ENCODE measurements around the gene KCNMA1. TPM values are rescaled to one million over a fixed set of nuclear protein-coding genes. Genes with fewer than 3 reads are reported as not detected.

Gene KCNMA1
- total and polyA plus RNA-seq, 10 of the 15 experiments (the other 5 are each of a cell fraction or from before 2014, with no cell fraction given), result 8.5 to 77.0 (median 21.3) TPM

GRCh38 chr10:77592510-77592909 lies 45.1 kb downstream of the KCNMA1 start:
- H3K9me3 ChIP-seq (replicated peaks; ENCODE audit: control insufficient read depth, insufficient read depth, low read length), result no peaks in the 10 kb centered on the region
- no peaks in the 10 kb centered on the region for H4K20me1 ChIP-seq (ENCODE audit: control insufficient read depth, insufficient read depth)
- DNase-seq (ENCODE audit: low read depth, low spot score), result no peak
- H3K27me3 ChIP-seq (replicated peaks in 1 of 2; ENCODE audit: control insufficient read depth in 2 of 2, insufficient read depth in 2 of 2, low read length in 1 of 2), result no peaks in the 10 kb centered on the region
- intact Hi-C loops (cut with micrococcal nuclease; ENCODE audit: unreplicated experiment), result no loop called here
- H3K79me2 ChIP-seq (ENCODE audit: control insufficient read depth, insufficient read depth, low read length), result no peaks in the 10 kb centered on the region
- ChIA-PET CTCF (no interaction called here), POLR2A (no interaction called here), RAD21 (ENCODE audit: unreplicated experiment) (no interaction called here), SMC1A (ENCODE audit: uncharacterized antibody, unreplicated experiment) (interaction anchor here (0.7 kb wide), 1 partner anchor 10 kb away, joined by 4 read pairs; no protein-coding TSS in a partner anchor)
- no peak overlapping the region for H3K9ac ChIP-seq (ENCODE audit: control insufficient read depth, insufficient read depth, low read length)
- no peaks in the 10 kb centered on the region for H3K4me1 ChIP-seq (ENCODE audit: control insufficient read depth, insufficient read depth, low read length)
- no peak for FAIRE-seq
- H2AFZ ChIP-seq (ENCODE audit: control insufficient read depth, low read depth, low read length), result no peak overlapping the region
- no peak overlapping the region for H3K4me3 ChIP-seq
- no peaks in the 10 kb centered on the region for H3K36me3 ChIP-seq (ENCODE audit: control insufficient read depth in 2 of 2, insufficient read depth in 2 of 2, low read length in 1 of 2)
- ATAC-seq, result no peak
- H3K27ac ChIP-seq (ENCODE audit: control insufficient read depth, insufficient read depth), result no peak overlapping the region
- in situ Hi-C loops (cut with MboI), result no loop called here
- H3K4me2 ChIP-seq (ENCODE audit: control insufficient read depth, insufficient read depth), result no peak overlapping the region
- TF ChIP-seq MLLT1 (IDR thresholded peaks at IDR 0.05) (no peak), IKZF1 (conservative IDR thresholded peaks at IDR 0.05) (no peak), MAX (IDR thresholded peaks at IDR 0.05; ENCODE audit: low read depth, low read length) (no peak), PAX8 (IDR thresholded peaks at IDR 0.05) (no peak), NBN (IDR thresholded peaks at IDR 0.05) (no peak), USF2 (IDR thresholded peaks at IDR 0.05; ENCODE audit: borderline replicate concordance, low read depth, low read length) (no peak), IRF3 (IDR thresholded peaks at IDR 0.05) (no peak), POLR2AphosphoS2 (IDR thresholded peaks at IDR 0.05; ENCODE audit: low read depth, low read length) (no peak), CREM (IDR thresholded peaks at IDR 0.05; ENCODE audit: low read depth) (no peak), MTA2 (IDR thresholded peaks at IDR 0.05; ENCODE audit: low read depth) (no peak), TBL1XR1 (IDR thresholded peaks at IDR 0.05; ENCODE audit: low read depth, low read length) (no peak)
- WGBS (ENCODE audit: insufficient coverage, insufficient replicate concordance, low lambda C conversion rate, missing lambda C conversion rate), result 35% methylated on average over 4 of the region's 4 CpGs
- no TSS peak for BruUV-seq (replicated peaks)
